ENCODE results near the gene TNFSF9. TPM values are rescaled to one million over a fixed set of nuclear protein-coding genes. Genes with fewer than 3 reads are reported as not detected.
"Not testable (repeated sequence)": the region's sequence is repeated elsewhere in the genome, so short reads cannot be mapped to it uniquely, and the experiment has no call there.

Gene TNFSF9
- total RNA-seq, 1 donor from 2014 or later: 1.8 TPM

- not testable (repeated sequence) for DNase-seq (ENCODE audit: low spot score)
Observed at GRCh38 chr19:6508028-6508771, 22.6 kb upstream of the TNFSF9 start.

DNA sequence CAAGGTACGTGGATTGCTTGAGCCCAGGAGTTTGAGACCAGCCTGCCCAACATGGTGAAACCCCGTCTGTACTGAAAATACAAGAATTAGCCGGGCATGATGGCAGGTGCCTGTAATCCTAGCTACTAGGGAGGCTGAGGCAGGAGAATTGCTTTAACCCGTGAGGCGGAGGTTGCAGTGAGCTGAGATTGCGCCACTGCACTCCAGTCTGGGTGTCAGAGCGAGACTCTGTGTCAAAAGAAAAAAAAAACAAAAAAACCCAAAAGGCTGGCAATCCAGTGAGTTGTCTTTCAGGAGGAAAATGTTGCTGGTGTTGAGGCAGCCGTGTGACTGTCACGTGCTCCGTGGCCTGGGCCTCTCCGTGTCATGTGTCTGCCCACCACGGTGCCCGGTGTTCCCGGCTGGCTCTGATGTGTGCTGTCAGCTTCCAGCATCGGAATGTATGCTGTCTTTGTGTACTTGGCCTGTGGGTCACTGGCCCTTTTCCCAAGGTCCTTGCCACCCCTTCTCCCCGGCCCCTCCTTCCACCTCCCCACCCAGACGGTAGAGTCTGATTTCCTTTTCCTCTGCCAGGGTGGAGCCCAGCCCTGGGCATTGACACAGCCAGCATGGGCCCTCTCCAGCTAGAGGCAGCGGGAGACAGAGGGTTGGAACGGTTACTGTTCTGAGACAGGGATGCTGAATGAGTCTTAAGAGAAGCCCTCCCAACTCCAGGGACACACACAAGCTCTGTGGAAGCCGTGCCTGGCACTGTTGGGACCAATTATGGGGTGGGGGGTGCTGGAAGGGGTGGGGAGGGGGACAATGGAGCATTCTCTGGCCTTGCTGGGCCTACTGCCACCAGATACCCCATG lies 21.5 kb upstream of the TNFSF9 start:
- no peak for DNase-seq (ENCODE audit: low spot score)

GRCh38 chr19:6510618-6511017 lies 20.2 kb upstream of the TNFSF9 start:
- DNase-seq (ENCODE audit: low spot score): no peak

DNA sequence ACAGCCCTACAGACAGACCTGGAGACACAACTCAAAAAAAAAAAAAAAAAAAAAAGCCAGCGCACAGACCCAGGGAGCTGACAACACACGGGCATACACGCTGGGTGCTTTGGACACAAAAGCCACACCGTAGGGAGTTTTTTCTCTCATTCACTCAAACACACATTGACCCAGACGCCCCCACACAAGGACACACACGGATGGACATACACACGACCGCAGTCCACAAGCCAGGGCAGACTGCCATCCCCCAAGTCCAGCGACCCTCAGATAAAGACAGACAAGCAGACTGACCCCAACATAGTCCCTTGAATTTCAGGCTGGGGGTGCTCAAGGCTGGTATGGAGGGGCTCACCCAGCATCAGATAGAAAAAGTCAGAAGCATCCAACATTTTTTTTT lies 16.7 kb upstream of the TNFSF9 start:
- DNase-seq (ENCODE audit: low spot score): no peak

DNA sequence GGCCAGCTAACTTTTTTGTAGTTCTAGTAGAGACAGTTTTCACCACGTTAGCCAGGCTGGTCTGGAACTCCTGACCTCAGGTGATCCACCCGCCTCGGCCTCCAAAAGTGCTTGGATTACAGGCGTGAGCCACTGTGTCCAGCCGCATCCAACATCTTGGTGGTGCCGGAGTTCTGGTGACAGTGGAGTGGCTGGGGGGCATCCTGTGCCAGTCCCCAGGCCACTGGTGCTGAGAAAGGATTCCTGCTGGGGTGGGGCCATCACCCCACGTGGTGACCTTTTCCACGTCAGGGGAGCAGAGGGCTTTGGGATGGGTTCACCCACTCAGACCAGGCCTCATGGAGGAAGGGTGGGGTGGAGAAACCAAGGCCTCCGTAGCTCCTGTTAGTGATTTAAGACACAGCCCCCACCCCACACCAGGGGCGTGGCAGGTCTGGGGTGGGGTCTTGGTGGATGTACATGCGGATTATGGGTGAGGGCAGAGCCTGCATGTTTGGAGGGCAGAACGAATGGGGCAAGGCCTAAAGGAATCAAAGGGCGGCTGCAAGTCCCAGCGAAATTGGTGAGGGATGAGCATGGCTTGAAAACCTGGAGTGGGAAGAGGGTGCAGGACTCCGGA lies 15.8 kb upstream of the TNFSF9 start:
- DNase-seq (ENCODE audit: low spot score): no peak

DNA sequence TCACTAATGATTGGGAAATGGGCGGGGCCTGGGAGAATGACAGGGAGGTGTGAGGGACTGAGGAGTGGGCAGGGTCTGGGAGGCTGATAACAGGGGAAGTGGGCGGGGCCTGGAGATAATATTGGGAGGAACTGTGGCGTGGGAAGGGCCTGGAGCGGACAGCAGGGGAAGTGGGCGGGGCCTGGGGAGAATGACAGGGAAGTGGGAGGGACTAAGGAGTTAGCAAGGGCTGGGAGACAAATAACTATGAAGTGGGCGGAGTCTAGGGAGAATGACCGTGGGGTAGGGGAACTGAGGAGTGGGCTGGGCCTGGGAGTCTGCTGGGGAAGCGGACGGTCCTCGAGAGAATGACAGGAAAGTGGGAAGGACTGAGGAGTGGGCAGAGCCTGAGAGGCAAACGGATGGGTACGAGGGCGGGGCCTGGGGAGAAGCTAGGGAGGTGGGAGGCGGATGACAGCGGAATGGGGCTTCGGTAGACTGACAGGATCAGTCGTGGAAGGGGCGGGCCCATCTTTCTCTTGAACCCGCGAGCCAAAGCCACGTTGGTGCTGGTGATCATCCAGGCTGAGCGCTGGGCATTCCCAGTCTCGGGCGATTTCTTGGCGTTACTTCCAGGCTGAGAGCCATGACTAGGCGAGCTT lies 14.7 kb upstream of the TNFSF9 start:
- no peak for DNase-seq (ENCODE audit: low spot score)

DNA sequence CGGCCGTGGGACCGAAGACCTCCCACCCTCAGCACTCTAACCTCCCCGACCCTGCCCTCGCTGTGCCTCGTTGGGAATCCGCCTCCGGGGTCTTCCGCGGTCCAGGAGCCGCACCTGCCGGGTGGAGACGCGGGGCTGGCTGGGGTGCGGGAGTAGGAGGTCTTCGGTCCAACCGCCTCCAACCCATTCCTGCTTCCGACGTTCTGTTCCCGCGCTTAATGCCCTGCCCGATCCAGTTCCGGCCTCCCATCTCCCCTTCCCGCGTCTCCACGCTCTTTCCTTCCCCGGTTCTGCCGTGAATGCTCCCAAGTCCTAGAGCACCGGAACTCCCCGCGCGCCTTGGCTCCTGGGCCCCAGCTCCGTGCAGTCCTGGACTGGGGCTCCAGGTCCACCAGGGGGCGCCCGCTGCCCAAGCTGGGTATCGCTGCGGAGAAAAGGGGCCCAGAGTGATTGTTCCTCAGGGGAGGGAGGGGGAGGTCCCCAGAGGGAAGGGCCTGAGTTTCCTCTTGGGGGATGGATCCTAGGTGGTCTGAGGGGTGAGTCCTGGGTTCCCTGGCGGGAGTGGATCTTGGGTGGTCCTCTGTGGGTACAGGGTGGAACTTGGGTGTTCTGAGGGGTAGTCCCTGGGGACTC lies 14.1 kb upstream of the TNFSF9 start:
- peak; percentile 96 for DNase-seq (ENCODE audit: low spot score)

GRCh38 chr19:6518145-6518911 lies 12.5 kb upstream of the TNFSF9 start:
- no peak for DNase-seq (ENCODE audit: low spot score)

GRCh38 chr19:6519289-6519688 lies 11.5 kb upstream of the TNFSF9 start:
- no peak for DNase-seq (ENCODE audit: low spot score)

DNA sequence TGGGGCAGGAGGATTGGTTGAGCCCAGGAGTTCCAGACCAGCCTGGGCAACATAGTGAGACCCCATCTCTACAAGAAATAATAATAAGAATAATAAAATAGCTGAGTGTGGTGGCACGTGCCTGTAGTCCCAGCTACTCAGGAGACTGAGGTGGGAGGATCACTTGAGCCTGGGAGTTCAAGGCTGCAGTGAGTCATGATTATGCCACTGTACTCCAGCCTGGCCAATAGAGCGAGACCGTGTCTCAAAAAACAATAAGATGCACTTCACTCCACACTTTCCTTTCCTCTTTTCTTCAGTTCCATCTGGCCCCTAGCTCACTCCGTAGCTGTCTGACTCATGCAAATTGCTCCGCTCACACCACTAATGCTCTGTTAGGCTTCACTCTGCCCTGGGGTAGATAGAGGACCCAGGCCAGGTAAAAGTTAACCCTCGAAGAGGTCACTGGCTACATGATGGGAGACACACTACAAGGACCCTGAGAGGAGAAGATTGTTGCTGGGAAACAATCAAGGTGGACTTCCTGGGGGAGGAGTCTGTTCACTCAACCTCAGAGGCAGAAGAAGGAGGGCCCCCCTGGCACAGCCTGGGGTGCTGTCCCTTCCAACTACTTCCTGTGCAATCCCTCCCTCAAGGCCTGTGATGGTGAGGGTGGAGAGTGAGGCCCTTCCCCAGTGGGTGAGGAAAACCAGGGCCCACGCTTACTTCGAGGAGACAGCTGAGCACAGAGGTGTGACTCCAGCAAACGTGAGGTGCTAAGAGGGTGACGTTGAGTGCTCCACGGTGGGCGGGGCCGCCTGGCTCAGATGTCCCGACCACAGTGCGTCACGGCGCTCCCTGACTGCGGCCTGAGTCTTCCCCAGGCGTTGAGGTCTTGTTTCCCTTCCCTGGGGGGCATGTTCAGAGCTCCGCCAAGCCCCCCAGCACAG lies 8.8 kb upstream of the TNFSF9 start:
- DNase-seq (ENCODE audit: low spot score): no peak

DNA sequence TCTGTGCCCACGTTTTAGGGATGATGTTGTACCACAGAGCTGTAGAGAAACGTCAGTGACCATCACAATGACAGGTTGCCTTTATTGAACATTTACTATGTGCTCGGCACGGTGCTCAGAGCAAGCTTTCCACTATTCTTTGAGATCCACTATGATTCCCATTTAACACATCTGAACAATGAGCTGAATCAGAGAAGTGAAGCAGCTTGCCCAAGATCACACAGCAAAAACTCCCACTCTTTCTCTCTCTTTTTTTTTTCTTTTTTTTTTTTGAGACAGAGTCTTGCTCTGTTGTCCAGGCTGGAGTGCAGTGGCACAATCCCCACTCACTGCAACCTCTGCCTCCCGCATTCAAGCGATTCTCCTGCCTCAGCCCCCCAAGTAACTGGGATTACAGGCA lies 8.1 kb upstream of the TNFSF9 start:
- no peak for DNase-seq (ENCODE audit: low spot score)

DNA sequence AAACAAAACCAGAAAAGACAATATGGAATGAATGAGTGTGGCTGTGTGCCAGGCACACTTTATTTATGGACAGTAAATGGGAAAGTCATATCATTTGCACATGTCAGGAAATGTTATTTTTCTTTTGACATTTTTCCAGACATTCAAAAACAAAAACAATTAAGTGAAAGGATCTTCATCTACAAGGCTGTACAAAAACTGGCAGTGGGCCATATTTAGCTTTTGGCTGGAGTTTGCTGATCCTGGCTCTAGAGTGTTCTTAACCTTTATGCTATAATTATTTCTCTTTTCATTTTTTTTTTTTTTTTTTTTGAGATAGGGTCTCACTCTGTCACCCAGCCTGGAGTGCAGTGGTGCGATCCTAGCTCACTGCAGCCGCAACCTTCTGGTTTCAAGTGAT lies 6.5 kb upstream of the TNFSF9 start:
- no peak for DNase-seq (ENCODE audit: low spot score)

DNA sequence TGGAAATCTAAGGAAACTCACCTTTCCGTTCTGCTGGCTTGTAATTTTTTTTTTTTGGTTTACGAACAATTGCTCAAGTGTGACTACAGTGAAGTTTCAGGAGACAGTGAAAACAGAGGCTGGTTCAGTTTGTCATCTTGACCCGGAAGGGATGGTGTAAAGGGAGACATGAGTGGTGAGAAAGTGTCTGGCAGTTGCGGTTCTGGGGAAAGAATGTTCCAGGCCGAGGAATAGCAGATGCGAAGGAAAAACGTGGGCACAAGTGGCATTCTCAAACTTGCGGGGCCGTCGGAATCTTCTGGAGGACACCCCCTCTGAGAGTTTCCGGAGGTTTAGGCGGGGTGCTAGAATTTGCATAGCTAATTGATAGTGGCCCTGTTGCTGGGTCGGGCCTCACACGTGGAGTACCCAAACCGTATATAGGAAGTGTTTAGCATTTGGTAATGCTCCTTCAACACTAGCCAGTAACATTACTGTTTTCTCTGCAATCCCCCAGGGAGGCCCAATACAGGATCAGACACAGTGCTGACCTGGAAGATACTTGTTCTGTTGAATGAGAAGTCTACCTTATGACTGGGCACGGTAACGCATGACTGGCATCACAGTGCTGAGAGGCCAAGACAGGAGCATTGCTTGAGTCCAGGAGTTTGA lies 2.8 kb upstream of the TNFSF9 start:
- DNase-seq (ENCODE audit: low spot score): no peak

DNA sequence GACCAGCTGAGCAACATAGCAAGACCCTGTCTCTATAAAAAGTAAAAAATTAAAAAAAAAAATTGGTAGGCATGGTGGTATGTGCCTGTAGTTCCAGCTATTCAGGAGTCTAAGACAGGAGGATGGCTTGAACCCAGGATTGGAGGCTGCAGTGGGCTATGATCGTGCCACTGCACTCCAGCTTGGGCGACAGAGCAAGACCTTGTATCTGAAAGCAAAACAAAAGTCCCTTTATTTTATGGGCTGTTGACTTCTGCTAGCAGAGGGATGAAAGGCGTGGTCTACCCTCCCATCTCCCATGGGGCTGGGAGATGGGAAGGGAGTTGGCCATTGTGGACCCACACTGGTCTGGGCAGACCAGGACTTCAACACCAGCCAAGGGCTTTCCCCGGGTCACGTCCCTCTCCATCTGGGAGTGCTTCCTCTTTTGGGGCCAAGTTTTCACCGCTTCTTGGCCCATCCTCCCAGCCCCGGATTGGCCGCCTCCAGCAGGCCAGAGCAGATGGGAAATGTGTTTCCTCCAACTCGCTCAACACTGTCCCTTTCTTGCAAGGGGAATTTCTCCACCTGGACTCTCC lies 2.2 kb upstream of the TNFSF9 start:
- DNase-seq (ENCODE audit: low spot score): no peak

GRCh38 chr19:6529351-6529750 lies 1.5 kb upstream of the TNFSF9 start:
- DNase-seq (ENCODE audit: low spot score): no peak

- no peak for DNase-seq (ENCODE audit: low spot score)
Observed at GRCh38 chr19:6529937-6530385, 865 bp upstream of the TNFSF9 start.

- no peak for DNase-seq (ENCODE audit: low spot score)
Observed at GRCh38 chr19:6531163-6531955, 533 bp downstream of the TNFSF9 start.

DNA sequence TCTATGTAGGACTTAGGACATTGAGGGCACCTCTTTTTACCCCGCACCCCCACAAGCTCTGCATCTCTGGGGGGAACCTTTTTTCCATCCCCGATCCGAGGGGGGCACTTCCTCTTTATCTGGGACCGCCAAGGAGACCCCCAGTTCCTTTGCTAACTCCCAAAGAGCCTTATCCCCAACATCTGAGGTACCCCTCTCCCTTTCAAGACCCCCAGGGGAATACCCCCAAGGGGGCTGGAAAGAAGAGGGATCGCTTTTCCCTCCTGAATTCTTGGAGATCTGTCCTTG lies 1.1 kb downstream of the TNFSF9 start:
- DNase-seq (ENCODE audit: low spot score): no peak
